GM12878 (cell line): ENCODE data around the gene PUS7L. TPM values are rescaled to one million over a fixed set of nuclear protein-coding genes. Genes with fewer than 3 reads are reported as not detected.

Experiments used
- ATAC-seq: fragments of 200-7000 bp; cut with Tn5 transposase; 3 replicates; pipeline ENCODE4 v1.9.1; 2020; ENCODE audit warnings: mild to moderate bottlenecking, moderate library complexity
- BruUV-seq: library from RNA; stranded (reverse); fragments of 400-500 nt; replicated peaks from 2 replicates; lab custom pipeline; 2021; lab: Mats Ljungman, UMichigan
- CTCF ChIA-PET: fragments of 300-600 bp; sonication (Branson Sonifier 250); formaldehyde crosslinking; extraction: SDS; loops from one replicate; lab custom pipeline; 2021; ENCODE audit warnings: inconsistent platforms; lab: Yijun Ruan, JAX
- POLR2A ChIA-PET: fragments of 350-600 bp; formaldehyde crosslinking; extraction: SDS; loops from one replicate; lab custom pipeline; 2021; ENCODE audit warnings: inconsistent platforms; lab: Charles Lee
- RAD21 ChIA-PET: fragments of 300-600 bp; sonication (Branson Sonifier 250); formaldehyde crosslinking; loops from one replicate; lab custom pipeline; 2023; ENCODE audit warnings: antibody characterized with exemption; ENCODE audit not compliant: unreplicated experiment; lab: Charles Lee
- SMC1A ChIA-PET: fragments of 300-600 bp; sonication (Branson Sonifier 250); formaldehyde crosslinking; loops from one replicate; lab custom pipeline; 2023; ENCODE audit not compliant: unreplicated experiment, uncharacterized antibody; lab: Charles Lee
- DNase-seq: peaks from one replicate; pipeline ENCODE4 v3.0.0-alpha.2; 2011; ENCODE audit warnings: low read depth, low spot score
- FAIRE-seq: peaks from 3 replicates; lab custom pipeline; 2011; peaks lifted over from hg19 to GRCh38; lab: Jason Lieb, UNC
- H2AFZ ChIP-seq: 2 replicates; pipeline ENCODE4 v1.6.0; 2011; ENCODE audit warnings: low read depth, low read length, control low read depth; ENCODE audit not compliant: control insufficient read depth
- H3K27ac ChIP-seq: 2 replicates; pipeline ENCODE4 v1.5.1; 2011; ENCODE audit warnings: control low read depth; ENCODE audit not compliant: control insufficient read depth, insufficient read depth
- H3K27me3 ChIP-seq, 2 experiments: replicated peaks in 1 of 2; 2 replicates each; pipeline versions ENCODE4 v1.6.0 to v1.6.1; 2011; ENCODE audit warnings: low read length in 1 of 2; ENCODE audit not compliant: control insufficient read depth in 2 of 2, insufficient read depth in 2 of 2
- H3K36me3 ChIP-seq, 2 experiments: 2 replicates each; pipeline ENCODE4 v1.5.1; 2011; ENCODE audit warnings: low read length in 1 of 2; ENCODE audit not compliant: control insufficient read depth in 2 of 2, insufficient read depth in 2 of 2
- H3K4me1 ChIP-seq: 2 replicates; pipeline ENCODE4 v1.6.1; 2011; ENCODE audit warnings: mild to moderate bottlenecking, low read length, moderate library complexity, mixed read lengths; ENCODE audit not compliant: control insufficient read depth, insufficient read depth
- H3K4me2 ChIP-seq: 2 replicates; pipeline ENCODE4 v1.6.0; 2011; ENCODE audit warnings: control low read depth; ENCODE audit not compliant: control insufficient read depth, insufficient read depth
- H3K4me3 ChIP-seq: fragments of 200-600 bp; sonication (generic); 2 replicates; pipeline ENCODE4 v1.5.1; 2016
- H3K79me2 ChIP-seq: 2 replicates; pipeline ENCODE4 v1.6.0; 2011; ENCODE audit warnings: low read length; ENCODE audit not compliant: control insufficient read depth, insufficient read depth
- H3K9ac ChIP-seq: 2 replicates; pipeline ENCODE4 v1.8.0; 2011; ENCODE audit warnings: low read length, control low read depth, mixed read lengths; ENCODE audit not compliant: control insufficient read depth, insufficient read depth
- H3K9me3 ChIP-seq: replicated peaks from 3 replicates; pipeline ENCODE4 v1.5.1; 2011; ENCODE audit warnings: mild to moderate bottlenecking, low read length; ENCODE audit not compliant: control insufficient read depth, insufficient read depth
- H4K20me1 ChIP-seq: 2 replicates; pipeline ENCODE4 v1.6.0; 2011; ENCODE audit not compliant: control insufficient read depth, insufficient read depth
- BHLHE40 ChIP-seq, 2 experiments: fragments of 450-650 bp in 1 of 2; IDR thresholded peaks; 2 replicates each; pipeline ENCODE4 v1.6.1; 2011 to 2017; ENCODE audit warnings: low read depth in 2 of 2, borderline replicate concordance in 1 of 2, improper control_type of control experiment in 1 of 2, low read length in 1 of 2, mild to moderate bottlenecking in 1 of 2
- CHD2 ChIP-seq: IDR thresholded peaks from 2 replicates; pipeline ENCODE4 v1.6.1; 2011; ENCODE audit warnings: low read depth, low read length, improper control_type of control experiment, borderline replicate concordance
- CREB1 ChIP-seq: IDR thresholded peaks from 2 replicates; pipeline ENCODE4 v1.6.1; 2012; ENCODE audit warnings: low read depth, mild to moderate bottlenecking, inconsistent platforms
- HDAC6 ChIP-seq: fragments of 200-600 bp; sonication (generic); IDR thresholded peaks from one replicate; pipeline ENCODE4 v1.8.0; 2017; ENCODE audit warnings: antibody characterized with exemption; ENCODE audit not compliant: unreplicated experiment
- NFIC ChIP-seq: IDR thresholded peaks from 2 replicates; pipeline ENCODE4 v1.6.1; 2012; ENCODE audit warnings: low read depth, mild to moderate bottlenecking, inconsistent platforms, low read length, moderate library complexity
- NRF1 ChIP-seq: conservative IDR thresholded peaks from 2 replicates; pipeline ENCODE4 v1.6.1; 2011; ENCODE audit warnings: mild to moderate bottlenecking, low read depth, low read length, improper control_type of control experiment
- in situ Hi-C: fragments of 300-500 bp; cut with MboI; formaldehyde crosslinking; loops from 9 replicates; pipeline ENCODE4 v1.14.3; 2018; ENCODE audit warnings: mixed read lengths
- intact Hi-C: fragments of 100-400 bp; cut with micrococcal nuclease; formaldehyde crosslinking; loops from one replicate; pipeline ENCODE4 v1.14.2; 2022; ENCODE audit not compliant: unreplicated experiment
- polyA plus RNA-seq, 11 experiments: library from polyadenylated mRNA; depleted of rRNA in 4 of 11; unstranded in 6 of 11; stranded (reverse) in 5 of 11; fragments of >200 nt; fragmentation: Nextera tagmentation in 4 of 11; fragmentation: Illumina TruSeq in 1 of 11; extraction: Ambion mirVana in 4 of 11; extraction: Trizol in 1 of 11; gene quantifications; 1 replicate in 1 of 11; 2 replicates in 10 of 11; pipeline versions ENCODE4 v1.2.1 to v1.2.3, GENCODE V29; 2011 to 2016; ENCODE audit warnings: inconsistent platforms in 2 of 11, missing spikeins in 2 of 11, low read depth in 1 of 11
- total RNA-seq, 4 experiments: library from RNA; depleted of rRNA in 3 of 4; stranded (reverse); fragments of >200 nt in 3 of 4; fragmentation: Illumina TruSeq in 1 of 4; extraction: Trizol in 1 of 4; gene quantifications; 2 replicates each; pipeline versions ENCODE4 v1.2.1 to v1.2.3, GENCODE V29; 2013 to 2021
- TF ChIP-seq, protein P1 (sequence below): IDR thresholded peaks from 2 replicates; pipeline ENCODE4 v1.6.1; 2012; ENCODE audit warnings: low read depth, low read length, improper control_type of control experiment
- TF ChIP-seq, protein P2 (sequence below): IDR thresholded peaks from 2 replicates; pipeline ENCODE4 v1.6.1; 2011; ENCODE audit warnings: low read depth, low read length, improper control_type of control experiment, borderline replicate concordance

The PUS7L gene
- total and polyA plus RNA-seq, 10 of the 15 experiments (the other 5 are each of a cell fraction or from before 2014, with no cell fraction given): 7.2 to 42.1 (median 19.6) TPM

DNA sequence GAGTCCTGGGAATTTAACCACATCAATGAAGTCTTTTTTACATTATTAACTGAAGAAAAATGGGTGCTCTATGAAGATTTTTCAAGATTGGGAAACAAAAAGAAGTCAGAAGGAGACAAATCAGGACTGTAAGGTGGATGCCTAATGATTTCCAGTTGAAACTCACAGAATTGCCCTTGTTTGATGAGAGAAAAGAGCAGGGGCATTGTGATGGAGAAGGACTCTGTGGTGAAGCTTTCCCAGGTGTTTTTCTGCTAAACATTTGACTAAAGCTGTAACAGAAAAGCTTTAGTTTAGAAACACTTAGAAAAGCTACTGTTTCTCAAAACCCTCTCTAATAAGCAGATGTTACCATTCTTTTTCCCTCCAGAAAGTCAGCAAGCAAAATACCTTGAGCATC, 5.9 kb upstream of the PUS7L start:
- Histone ChIP-seq H3K9ac (no peak overlapping the region), H4K20me1 (no peaks in the 10 kb centered on the region), H3K79me2 (peaks cover 29% of the 10 kb centered on the region)
- CTCF ChIA-PET: interaction anchor here (1.2 kb wide), 1 partner anchor 14 kb away, joined by 4 read pairs; no protein-coding TSS in a partner anchor
- RAD21 ChIA-PET: no interaction called here
- intact Hi-C loops (no loop called here), in situ Hi-C loops (no loop called here)
- TF ChIP-seq BHLHE40 (IDR thresholded peaks at IDR 0.05; ENCODE audit: borderline replicate concordance in 1 of 2, low read depth in 2 of 2, low read length in 1 of 2): no peak
- TF ChIP-seq, protein P1, sequence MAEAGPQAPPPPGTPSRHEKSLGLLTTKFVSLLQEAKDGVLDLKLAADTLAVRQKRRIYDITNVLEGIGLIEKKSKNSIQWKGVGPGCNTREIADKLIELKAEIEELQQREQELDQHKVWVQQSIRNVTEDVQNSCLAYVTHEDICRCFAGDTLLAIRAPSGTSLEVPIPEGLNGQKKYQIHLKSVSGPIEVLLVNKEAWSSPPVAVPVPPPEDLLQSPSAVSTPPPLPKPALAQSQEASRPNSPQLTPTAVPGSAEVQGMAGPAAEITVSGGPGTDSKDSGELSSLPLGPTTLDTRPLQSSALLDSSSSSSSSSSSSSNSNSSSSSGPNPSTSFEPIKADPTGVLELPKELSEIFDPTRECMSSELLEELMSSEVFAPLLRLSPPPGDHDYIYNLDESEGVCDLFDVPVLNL: no peak
- TF ChIP-seq, protein P2, sequence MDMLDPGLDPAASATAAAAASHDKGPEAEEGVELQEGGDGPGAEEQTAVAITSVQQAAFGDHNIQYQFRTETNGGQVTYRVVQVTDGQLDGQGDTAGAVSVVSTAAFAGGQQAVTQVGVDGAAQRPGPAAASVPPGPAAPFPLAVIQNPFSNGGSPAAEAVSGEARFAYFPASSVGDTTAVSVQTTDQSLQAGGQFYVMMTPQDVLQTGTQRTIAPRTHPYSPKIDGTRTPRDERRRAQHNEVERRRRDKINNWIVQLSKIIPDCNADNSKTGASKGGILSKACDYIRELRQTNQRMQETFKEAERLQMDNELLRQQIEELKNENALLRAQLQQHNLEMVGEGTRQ: no peak
- no peak for TF ChIP-seq CHD2
- TF ChIP-seq HDAC6: no peak
- TF ChIP-seq CREB1: no peak
- TF ChIP-seq NFIC: no peak
- no peak for TF ChIP-seq NRF1
- TF ChIP-seq, all 136 proteins: peak for 0
- 0 out of 2 replicates have a peak, but pooled peaks cover 4% of the 10 kb centered on the region for H3K4me1 ChIP-seq
- no TSS peak for BruUV-seq
- H2AFZ ChIP-seq: no peak overlapping the region
- POLR2A ChIA-PET: no interaction called here
- no peak for ATAC-seq
- FAIRE-seq: no peak
- no peaks in the 10 kb centered on the region; the same call in 2 of the 3 replicates for H3K9me3 ChIP-seq
- H3K27me3 ChIP-seq: no peaks in the 10 kb centered on the region
- peaks cover 0 to 7% of the 10 kb centered on the region in 2 experiments; a peak in 1 of 4 replicates for H3K36me3 ChIP-seq
- H3K4me3 ChIP-seq: no peak overlapping the region
- DNase-seq: no peak
- no peak overlapping the region for H3K4me2 ChIP-seq
- SMC1A ChIA-PET: interaction anchor here (0.6 to 1.2 kb wide), 3 partner anchors 13 to 118 kb away, joined by 3 read pairs; no protein-coding TSS in a partner anchor
- H3K27ac ChIP-seq: no peak overlapping the region
